Muscle of back (tissue), 13 donors: ENCODE results near the gene LILRA6. TPM values are rescaled to one million over a fixed set of nuclear protein-coding genes. Genes with fewer than 3 reads are reported as not detected.
"Not testable (repeated sequence)": the region's sequence is repeated elsewhere in the genome, so short reads cannot be mapped to it uniquely, and the experiment has no call there.

Experiments
- DNase-seq, 3 donors: peaks; one replicate each; pipeline versions ENCODE4 v3.0.0 to v3.0.0-alpha.2; 2013
- long read RNA-seq, 9 donors: transcript quantifications; one replicate each; lab custom pipeline, GENCODE V29; 2026
- polyA plus RNA-seq, 10 donors: library from polyadenylated mRNA; unstranded; fragments of 120-200 nt; gene quantifications; one replicate each; pipeline ENCODE4 v1.2.1, GENCODE V29; 2013; ENCODE audit not compliant: insufficient read length in 10 of 10

Gene LILRA6
- polyA plus RNA-seq, result 1 to 10 TPM; 1.1 to 2.6 (median 1.5) TPM
- long read RNA-seq, donor 1, result 0 reads
- long read RNA-seq, donor 2, result 0 reads
- long read RNA-seq, donor 3, result 0 reads
- long read RNA-seq, donor 4, result 0 reads
- long read RNA-seq, donor 5, result 0 reads
- long read RNA-seq, donor 6, result 0 reads
- long read RNA-seq, donor 7, result 0 reads
- long read RNA-seq, donor 8, result 0 reads
- long read RNA-seq, donor 9, result 0 reads

DNA sequence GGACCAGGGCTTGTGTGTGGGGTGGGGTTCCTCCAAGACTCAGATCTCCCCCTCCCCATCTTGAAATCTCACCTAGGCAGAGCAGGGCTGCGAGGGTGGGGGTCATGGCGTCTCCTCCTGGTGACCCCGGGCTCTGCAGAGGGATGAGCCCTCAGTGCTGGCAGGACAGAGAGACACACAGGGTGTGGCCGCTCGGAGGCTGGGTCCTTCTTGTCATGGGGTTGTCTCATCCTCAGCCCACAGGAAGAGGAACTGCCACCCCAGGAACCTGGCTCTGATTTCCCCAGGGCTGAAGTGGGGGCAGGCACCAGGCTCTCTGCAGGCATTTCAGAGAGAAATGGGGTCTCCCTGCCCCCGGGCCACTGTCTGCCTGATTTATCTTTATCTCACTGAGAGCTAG lies at the start of gene LILRA6:
Gene LILRA6 (minus strand): TSS at position 145 of the 400 bp plus-strand sequence.
- DNase-seq, result not testable (repeated sequence)

DNA sequence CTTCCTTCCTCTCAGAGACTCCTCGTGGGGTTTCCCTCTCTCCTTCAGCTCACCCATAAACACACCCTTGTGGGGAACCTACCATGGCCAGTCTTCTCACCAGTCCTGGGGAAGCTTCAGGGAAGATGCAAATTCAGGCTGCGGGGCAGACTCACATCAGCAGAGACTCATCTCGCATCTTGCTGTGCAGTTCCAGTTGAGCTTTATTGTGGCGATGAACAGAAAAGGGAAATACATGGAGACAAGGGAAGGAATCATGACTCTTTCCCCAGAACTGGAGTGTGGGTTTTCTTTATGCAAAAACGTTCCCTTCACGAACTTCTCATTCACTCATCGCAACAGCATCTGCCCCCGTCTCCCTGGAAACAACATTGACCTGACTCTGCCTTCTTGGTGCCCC lies 46.6 kb upstream of the LILRA6 start:
- DNase-seq, result not testable (repeated sequence)

DNA sequence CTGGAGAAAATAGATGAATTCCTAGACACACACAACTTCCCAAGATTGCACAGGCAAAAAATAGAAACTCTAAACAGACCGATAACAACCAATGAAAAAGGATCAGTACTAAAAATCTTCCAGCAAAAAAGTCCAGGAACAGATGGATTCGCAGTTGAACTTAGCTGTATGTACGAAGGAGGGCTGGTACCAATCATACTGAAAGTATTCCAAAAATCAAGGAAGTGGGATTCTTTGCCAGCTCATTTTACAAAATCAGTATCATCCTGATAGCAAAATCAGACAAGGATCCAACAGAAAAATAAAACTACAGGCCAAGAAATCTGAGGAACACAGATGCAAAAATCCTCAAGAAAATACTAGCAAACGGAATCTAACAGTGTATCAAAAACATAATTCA lies 44.9 kb upstream of the LILRA6 start:
- peak in 1 of 3 donors; percentile 27 for DNase-seq

- not testable (repeated sequence) for DNase-seq
Measured at GRCh38 chr19:54286283-54286682, 43.7 kb upstream of the LILRA6 start.

- not testable (repeated sequence) for DNase-seq
Measured at GRCh38 chr19:54285427-54286056, 43.0 kb upstream of the LILRA6 start.

DNA sequence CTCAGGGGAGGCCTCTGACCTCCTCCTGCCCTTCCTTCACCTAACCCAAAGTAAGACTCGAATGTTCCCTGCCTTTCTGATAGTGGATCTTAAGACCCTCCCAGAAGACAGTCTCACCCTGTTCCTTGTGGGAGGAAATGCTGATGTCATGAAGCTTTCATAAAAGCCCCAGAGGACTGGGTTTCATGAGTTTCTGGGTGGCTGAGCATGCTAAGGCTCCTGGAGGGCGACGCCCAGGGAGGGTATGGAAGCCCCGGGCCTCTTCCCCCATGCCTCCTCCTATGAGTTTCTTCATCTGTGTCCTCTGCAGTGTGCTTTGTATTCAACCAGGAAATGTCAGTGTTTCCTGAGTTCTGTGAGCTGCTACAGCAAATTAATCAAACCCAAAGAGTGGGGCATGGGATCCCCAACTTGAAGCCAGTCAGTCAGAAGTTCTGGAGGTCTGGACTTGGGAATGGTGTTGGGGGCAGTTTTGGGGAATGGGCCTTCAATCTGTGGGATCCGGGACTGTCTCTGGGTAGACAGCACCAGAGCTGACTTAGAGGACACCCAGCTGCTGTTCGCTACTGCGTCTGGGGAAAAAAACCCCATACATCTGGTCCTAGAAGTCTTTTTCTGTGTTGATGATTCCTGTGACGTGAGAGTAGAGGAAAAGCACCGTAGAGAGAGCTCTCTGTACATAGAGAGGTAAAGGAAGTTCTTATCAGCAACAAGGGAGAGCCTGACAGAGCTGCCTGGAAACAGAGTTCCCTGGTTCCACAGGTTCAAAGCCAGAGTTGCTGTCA lies 40.3 kb upstream of the LILRA6 start:
- no peak for DNase-seq

- not testable (repeated sequence) for DNase-seq
Measured at GRCh38 chr19:54281729-54282075, 39.1 kb upstream of the LILRA6 start.

- no peak for DNase-seq
Measured at GRCh38 chr19:54281007-54281728, 38.6 kb upstream of the LILRA6 start, which contains the start of gene LILRB2. TSS of gene LILRB2 (minus strand) at chr19:54281110. CDS start at chr19:54280496, 614 bp downstream.

- DNase-seq, result not testable (repeated sequence)
Measured at GRCh38 chr19:54280441-54280840, 37.9 kb upstream of the LILRA6 start.

DNA sequence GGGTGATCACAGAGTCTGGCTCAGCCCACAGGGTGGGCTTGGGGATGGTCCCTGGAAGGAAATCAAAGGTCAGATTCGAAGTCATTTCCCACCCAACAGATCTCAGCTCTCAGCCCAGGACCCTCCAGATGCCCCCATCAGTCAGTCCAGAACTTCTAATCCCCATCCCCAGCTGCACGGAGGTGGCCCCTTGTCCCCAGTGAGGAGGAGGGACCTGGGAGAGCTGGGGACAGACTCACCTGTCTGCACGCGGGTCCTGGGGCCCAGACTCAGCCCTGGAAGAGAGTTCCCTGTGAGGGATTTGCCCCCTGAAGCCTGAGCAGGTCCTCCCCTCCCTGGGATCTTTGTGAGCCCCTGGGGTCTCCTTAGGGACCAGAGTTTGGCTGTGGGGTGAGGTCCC lies 37.4 kb upstream of the LILRA6 start:
- DNase-seq, result not testable (repeated sequence)

DNA sequence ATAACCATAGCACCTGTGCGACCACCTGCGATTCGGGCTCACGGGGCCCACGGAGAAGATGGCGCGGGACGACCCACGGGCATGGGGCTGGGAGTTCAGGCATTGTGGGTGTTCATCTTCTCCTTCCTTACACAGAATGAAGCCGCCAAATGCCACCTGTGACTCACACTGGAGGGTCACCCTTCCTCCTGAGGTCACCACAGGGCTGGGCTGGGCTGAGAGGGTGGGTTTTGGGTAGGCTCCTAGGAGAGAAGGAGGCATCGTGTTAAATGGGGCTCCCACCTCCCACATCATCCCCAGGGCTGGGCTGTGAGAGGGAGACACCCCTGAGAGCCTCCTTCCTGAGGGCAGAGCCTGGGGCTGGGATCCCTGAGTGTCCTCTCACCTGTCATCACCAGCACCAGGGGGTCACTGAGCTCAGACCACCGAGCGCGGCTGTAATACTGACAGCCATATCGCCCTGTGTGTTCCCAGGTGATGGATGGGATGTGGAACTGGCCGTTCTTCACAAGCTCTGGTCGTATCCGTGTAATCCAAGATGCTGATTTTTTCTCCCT lies 36.9 kb upstream of the LILRA6 start:
- no peak for DNase-seq

GRCh38 chr19:54278571-54279195 lies 36.1 kb upstream of the LILRA6 start:
- not testable (repeated sequence) for DNase-seq

- not testable (repeated sequence) for DNase-seq
Measured at GRCh38 chr19:54278056-54278455, 35.5 kb upstream of the LILRA6 start.

GRCh38 chr19:54277111-54277615 lies 34.6 kb upstream of the LILRA6 start:
- not testable (repeated sequence) for DNase-seq

GRCh38 chr19:54275951-54276350 lies 33.4 kb upstream of the LILRA6 start:
- no peak for DNase-seq

GRCh38 chr19:54274516-54274915 lies 31.9 kb upstream of the LILRA6 start:
- not testable (repeated sequence) for DNase-seq

GRCh38 chr19:54273821-54274220 lies 31.2 kb upstream of the LILRA6 start:
- no peak for DNase-seq

GRCh38 chr19:54272181-54272580 lies 29.6 kb upstream of the LILRA6 start:
- not testable (repeated sequence) for DNase-seq

DNA sequence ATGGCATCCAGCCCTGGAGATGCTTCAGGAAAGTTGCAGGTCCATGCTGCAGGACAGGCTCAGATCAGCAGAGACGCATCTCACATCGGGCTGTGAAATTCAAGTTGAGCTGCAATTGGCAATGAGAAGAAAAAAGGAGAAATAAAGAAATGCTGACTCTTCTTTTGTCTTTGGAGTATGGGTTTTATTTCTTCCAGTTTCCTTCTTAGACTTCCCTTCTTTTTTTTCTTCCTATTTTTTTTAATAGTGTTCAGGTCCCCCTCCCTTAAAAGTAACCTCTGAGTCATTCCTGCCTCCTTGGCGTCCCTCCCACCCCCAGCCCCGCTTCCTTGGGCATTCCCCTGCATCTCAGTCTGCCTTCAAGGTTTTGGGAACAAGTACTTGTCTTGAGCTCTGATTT lies 29.0 kb upstream of the LILRA6 start:
- DNase-seq, result not testable (repeated sequence)

- DNase-seq, result peak in 1 of 3 donors; percentile 9
Measured at GRCh38 chr19:54271106-54271505, 28.5 kb upstream of the LILRA6 start.

GRCh38 chr19:54268936-54269335 lies 26.3 kb upstream of the LILRA6 start:
- no peak for DNase-seq
